Measurements from ENCODE around the gene PRRT1B. TPM values are rescaled to one million over a fixed set of nuclear protein-coding genes. Genes with fewer than 3 reads are reported as not detected.

The PRRT1B gene
- total and polyA plus RNA-seq, 9 donors = 0.61 to 4.1 TPM; not detected in 7

GRCh38 chr9:131518553-131518952 is 26.8 kb upstream of the PRRT1B start:
- H3K27me3 ChIP-seq = no peaks in the 10 kb centered on the region
- intact Hi-C loops (cut with DNase I) = no loop called here
- H3K4me1 ChIP-seq (ENCODE audit: insufficient read depth) = no peaks in the 10 kb centered on the region
- H3K36me3 ChIP-seq = no peaks in the 10 kb centered on the region
- no peak for DNase-seq
- H3K27ac ChIP-seq = no peak overlapping the region
- H3K4me3 ChIP-seq = no peak overlapping the region
- 94 to 95% (median 95%) methylated on average over 20 of the region's 20 CpGs for WGBS, 3 donors
- no peaks in the 10 kb centered on the region for H3K9me3 ChIP-seq
- TF ChIP-seq POLR2A (IDR thresholded peaks at IDR 0.05) (no peak), EP300 (IDR thresholded peaks at IDR 0.05) (no peak), CTCF (IDR thresholded peaks at IDR 0.05) (no peak)

GRCh38 chr9:131520503-131520902 is 24.8 kb upstream of the PRRT1B start:
- Histone ChIP-seq H3K4me3 (no peak overlapping the region), H3K4me1 (ENCODE audit: insufficient read depth) (no peaks in the 10 kb centered on the region), H3K27me3 (no peaks in the 10 kb centered on the region), H3K27ac (no peak overlapping the region), H3K9me3 (no peaks in the 10 kb centered on the region), H3K36me3 (no peaks in the 10 kb centered on the region)
- intact Hi-C loops (cut with DNase I) = no loop called here
- DNase-seq = no peak
- TF ChIP-seq CTCF (IDR thresholded peaks at IDR 0.05) (no peak), POLR2A (IDR thresholded peaks at IDR 0.05) (no peak), EP300 (IDR thresholded peaks at IDR 0.05) (no peak)
- WGBS, 3 donors = 79 to 80% (median 80%) methylated on average over 16 of the region's 16 CpGs

GRCh38 chr9:131521203-131521602 is 24.1 kb upstream of the PRRT1B start:
- no peak for DNase-seq
- 90 to 97% (median 94%) methylated on average over 10 of the region's 10 CpGs for WGBS, 3 donors
- Histone ChIP-seq H3K27ac (no peak overlapping the region), H3K36me3 (no peaks in the 10 kb centered on the region), H3K9me3 (no peaks in the 10 kb centered on the region), H3K4me1 (ENCODE audit: insufficient read depth) (no peaks in the 10 kb centered on the region), H3K27me3 (no peaks in the 10 kb centered on the region), H3K4me3 (no peak overlapping the region)
- intact Hi-C loops (cut with DNase I) = no loop called here
- TF ChIP-seq POLR2A (IDR thresholded peaks at IDR 0.05) = no peak
- TF ChIP-seq CTCF (IDR thresholded peaks at IDR 0.05) = no peak
- TF ChIP-seq EP300 (IDR thresholded peaks at IDR 0.05) = no peak

- H3K4me3 ChIP-seq = no peak overlapping the region
- intact Hi-C loops (cut with DNase I) = no loop called here
- H3K27ac ChIP-seq = no peak overlapping the region
- WGBS, 3 donors = 93 to 97% (median 96%) methylated on average over 13 of the region's 13 CpGs
- no peaks in the 10 kb centered on the region for H3K9me3 ChIP-seq
- no peaks in the 10 kb centered on the region for H3K4me1 ChIP-seq (ENCODE audit: insufficient read depth)
- H3K27me3 ChIP-seq = no peaks in the 10 kb centered on the region
- TF ChIP-seq CTCF (IDR thresholded peaks at IDR 0.05) (no peak), POLR2A (IDR thresholded peaks at IDR 0.05) (no peak), EP300 (IDR thresholded peaks at IDR 0.05) (no peak)
- H3K36me3 ChIP-seq = no peaks in the 10 kb centered on the region
- no peak for DNase-seq
Observed at GRCh38 chr9:131521822-131522221, 23.5 kb upstream of the PRRT1B start.
